Ectodermal cell (in vitro differentiated cells): Measurements from ENCODE around the gene GJB5.

Experiments
- H3K27ac ChIP-seq: 2 replicates; pipeline ENCODE4 v1.7.0; 2013; ENCODE audit warnings: mild to moderate bottlenecking, low read depth, low read length; ENCODE audit not compliant: insufficient read depth, poor library complexity, severe bottlenecking
- H3K27me3 ChIP-seq: 2 replicates; pipeline ENCODE4 v1.7.0; 2013; ENCODE audit warnings: mild to moderate bottlenecking, low read length; ENCODE audit not compliant: insufficient read depth, control insufficient read depth, poor library complexity, severe bottlenecking
- H3K36me3 ChIP-seq: one replicate; pipeline ENCODE4 v1.7.0; 2013; ENCODE audit warnings: low read length; ENCODE audit not compliant: control insufficient read depth, insufficient read depth
- H3K4me1 ChIP-seq: one replicate; pipeline ENCODE4 v1.7.0; 2013; ENCODE audit warnings: low read length; ENCODE audit not compliant: control insufficient read depth, insufficient read depth
- H3K4me3 ChIP-seq: 2 replicates; pipeline ENCODE4 v1.7.0; 2013; ENCODE audit warnings: low read depth, low read length, control low read depth; ENCODE audit not compliant: insufficient read depth
- H3K9me3 ChIP-seq: 2 replicates; pipeline ENCODE4 v1.7.0; 2013; ENCODE audit warnings: mild to moderate bottlenecking, low read length, moderate library complexity; ENCODE audit not compliant: control insufficient read depth
- WGBS, 2 experiments: methylation state at CpG; one replicate each; pipeline ENCODE4 v1.1.7; 2013; ENCODE audit warnings: missing lambda C conversion rate in 2 of 2; 5-methylcytosine and 5-hydroxymethylcytosine counted together

The GJB5 gene

GRCh38 chr1:34792868-34793727 lies 38.3 kb downstream of the GJB5 start, which contains the start of gene GJA4:
TSS of gene GJA4 (plus strand) at chr1:34792999. CDS start at chr1:34794214, 1,215 bp downstream.
- Histone ChIP-seq H3K27ac (no peak within 1 kb of the TSS), H3K27me3 (peaks cover 22% of the 10 kb centered on the region), H3K9me3 (no peaks in the 10 kb centered on the region), H3K36me3 (no peaks in the 10 kb centered on the region), H3K4me3 (peak within 1 kb of the TSS; percentile 14), H3K4me1 (peaks cover 3% of the 10 kb centered on the region)
- 13 to 15% methylated on average over 36 to 45 of the region's 45 CpGs for WGBS, 2 experiments

GRCh38 chr1:34794001-34794789 lies 39.3 kb downstream of the GJB5 start:
- Histone ChIP-seq H3K9me3 (no peaks in the 10 kb centered on the region), H3K27ac (no peak overlapping the region), H3K4me1 (peaks cover 3% of the 10 kb centered on the region), H3K4me3 (no peak overlapping the region), H3K36me3 (no peaks in the 10 kb centered on the region), H3K27me3 (peaks cover 22% of the 10 kb centered on the region)
- 94 to 95% methylated on average over 40 of the region's 40 CpGs for WGBS, 2 experiments

- Histone ChIP-seq H3K9me3 (no peaks in the 10 kb centered on the region), H3K27me3 (peaks cover 22% of the 10 kb centered on the region), H3K36me3 (no peaks in the 10 kb centered on the region), H3K27ac (no peak overlapping the region), H3K4me3 (no peak overlapping the region), H3K4me1 (peaks cover 3% of the 10 kb centered on the region)
- 92 to 94% methylated on average over 12 of the region's 12 CpGs for WGBS, 2 experiments
Measured at GRCh38 chr1:34794790-34795180, 39.9 kb downstream of the GJB5 start.

GRCh38 chr1:34795916-34796315 lies 41.1 kb downstream of the GJB5 start:
- 85 to 91% methylated on average over 6 of the region's 6 CpGs for WGBS, 2 experiments
- H3K27ac ChIP-seq = no peak overlapping the region
- peaks cover 22% of the 10 kb centered on the region for H3K27me3 ChIP-seq
- H3K4me3 ChIP-seq = no peak overlapping the region
- no peaks in the 10 kb centered on the region for H3K36me3 ChIP-seq
- no peaks in the 10 kb centered on the region for H3K9me3 ChIP-seq
- H3K4me1 ChIP-seq = peaks cover 3% of the 10 kb centered on the region

- peaks cover 16% of the 10 kb centered on the region for H3K27me3 ChIP-seq
- no peaks in the 10 kb centered on the region for H3K36me3 ChIP-seq
- 82 to 85% methylated on average over 6 of the region's 6 CpGs for WGBS, 2 experiments
- no peak overlapping the region for H3K27ac ChIP-seq
- no peak overlapping the region for H3K4me3 ChIP-seq
- H3K9me3 ChIP-seq = no peaks in the 10 kb centered on the region
- H3K4me1 ChIP-seq = peaks cover 3% of the 10 kb centered on the region
Measured at GRCh38 chr1:34796990-34797389, 42.1 kb downstream of the GJB5 start.

GRCh38 chr1:34800214-34800613 lies 45.4 kb downstream of the GJB5 start:
- H3K4me3 ChIP-seq = no peak overlapping the region
- no peaks in the 10 kb centered on the region for H3K4me1 ChIP-seq
- H3K27ac ChIP-seq = no peak overlapping the region
- no peaks in the 10 kb centered on the region for H3K27me3 ChIP-seq
- H3K36me3 ChIP-seq = no peaks in the 10 kb centered on the region
- H3K9me3 ChIP-seq = no peaks in the 10 kb centered on the region
- WGBS, 2 experiments = 85 to 98% methylated on average over 6 of the region's 6 CpGs

GRCh38 chr1:34803770-34804169 lies 48.9 kb downstream of the GJB5 start:
- H3K27ac ChIP-seq = no peak overlapping the region
- no peaks in the 10 kb centered on the region for H3K27me3 ChIP-seq
- 92 to 95% methylated on average over 3 of the region's 3 CpGs for WGBS, 2 experiments
- no peaks in the 10 kb centered on the region for H3K9me3 ChIP-seq
- no peak overlapping the region for H3K4me3 ChIP-seq
- no peaks in the 10 kb centered on the region for H3K4me1 ChIP-seq
- no peaks in the 10 kb centered on the region for H3K36me3 ChIP-seq

- Histone ChIP-seq H3K27me3 (no peaks in the 10 kb centered on the region), H3K4me3 (no peak overlapping the region), H3K9me3 (no peaks in the 10 kb centered on the region), H3K36me3 (no peaks in the 10 kb centered on the region), H3K4me1 (no peaks in the 10 kb centered on the region), H3K27ac (no peak overlapping the region)
- 86 to 89% methylated on average over 3 of the region's 3 CpGs for WGBS, 2 experiments
Measured at GRCh38 chr1:34806396-34806795, 51.5 kb downstream of the GJB5 start.
